Fibroblast of lung (primary cell): ENCODE data around the gene KLHL26. TPM values are rescaled to one million over a fixed set of nuclear protein-coding genes. Genes with fewer than 3 reads are reported as not detected.

ENCODE experiments used
- DNase-seq, 2 donors: peaks; one replicate each; pipeline versions ENCODE4 v3.0.0 to v3.0.0-alpha.2; 2010; ENCODE audit warnings: low read depth in 2 of 2
- H2AFZ ChIP-seq: 2 replicates; pipeline ENCODE4 v1.5.1; 2012; ENCODE audit warnings: low read length, control low read depth, inconsistent platforms
- H3K27ac ChIP-seq: 2 replicates; pipeline ENCODE4 v1.5.1; 2011; ENCODE audit warnings: low read length, control low read depth; ENCODE audit not compliant: insufficient read depth
- H3K27me3 ChIP-seq: 2 replicates; pipeline ENCODE4 v1.5.1; 2011; ENCODE audit warnings: mild to moderate bottlenecking, low read length; ENCODE audit not compliant: control insufficient read depth, insufficient read depth
- H3K36me3 ChIP-seq: 2 replicates; pipeline ENCODE4 v1.5.1; 2011; ENCODE audit warnings: low read length; ENCODE audit not compliant: control insufficient read depth, insufficient read depth
- H3K4me1 ChIP-seq: 2 replicates; pipeline ENCODE4 v1.5.1; 2011; ENCODE audit warnings: low read length; ENCODE audit not compliant: control insufficient read depth, insufficient read depth; ENCODE audit errors: extremely low read depth
- H3K4me2 ChIP-seq: 2 replicates; pipeline ENCODE4 v1.5.1; 2011; ENCODE audit warnings: low read length, control low read depth; ENCODE audit not compliant: insufficient read depth; ENCODE audit errors: extremely low read depth
- H3K4me3 ChIP-seq, 4 experiments: fragments of 200-600 bp in 1 of 4; sonication (generic) in 1 of 4; replicated peaks in 1 of 4; 2 replicates each; pipeline ENCODE4 v1.5.1; 2011 to 2016; ENCODE audit warnings: low read length in 4 of 4, low read depth in 3 of 4, mild to moderate bottlenecking in 3 of 4, control low read depth in 2 of 4, inconsistent platforms in 1 of 4, mixed read lengths in 1 of 4; ENCODE audit not compliant: insufficient read depth in 1 of 4; ENCODE audit errors: control extremely low read depth in 1 of 4
- H3K79me2 ChIP-seq: 2 replicates; pipeline ENCODE4 v1.5.1; 2012; ENCODE audit warnings: mild to moderate bottlenecking, low read length, inconsistent platforms; ENCODE audit not compliant: control insufficient read depth, insufficient read depth
- H3K9ac ChIP-seq: 2 replicates; pipeline ENCODE4 v1.5.1; 2011; ENCODE audit warnings: mild to moderate bottlenecking, low read length, control low read depth; ENCODE audit not compliant: insufficient read depth
- H3K9me3 ChIP-seq: 2 replicates; pipeline ENCODE4 v1.5.1; 2012; ENCODE audit warnings: low read depth, low read length; ENCODE audit not compliant: control insufficient read depth, insufficient read depth
- H4K20me1 ChIP-seq: 2 replicates; pipeline ENCODE4 v1.5.1; 2011; ENCODE audit warnings: low read length; ENCODE audit not compliant: control insufficient read depth, insufficient read depth; ENCODE audit errors: extremely low read depth
- CTCF ChIP-seq, 2 donors: IDR thresholded peaks in 1 of 2; conservative IDR thresholded peaks in 1 of 2; 1 replicate in 1 of 2; 2 replicates in 1 of 2; pipeline ENCODE4 v1.5.1; 2011 to 2012; ENCODE audit warnings: low read length in 2 of 2, control low read depth in 1 of 2, inconsistent platforms in 1 of 2, low read depth in 1 of 2, mild to moderate bottlenecking in 1 of 2
- EZH2 ChIP-seq: IDR thresholded peaks from 2 replicates; pipeline ENCODE4 v1.5.1; 2012; ENCODE audit warnings: low read length, control low read depth, mild to moderate bottlenecking; ENCODE audit errors: missing control alignments
- polyA plus RNA-seq, 2 donors: library from polyadenylated mRNA; depleted of rRNA in 1 of 2; stranded (reverse) in 1 of 2; unstranded in 1 of 2; fragments of >200 nt; gene quantifications; 2 replicates each; pipeline ENCODE4 v1.2.1, GENCODE V29; 2011 to 2012; ENCODE audit warnings: missing spikeins in 1 of 2
- total RNA-seq: library from RNA; depleted of rRNA; stranded (reverse); fragments of >200 nt; gene quantifications from 2 replicates; pipeline ENCODE4 v1.2.1, GENCODE V29; 2014

KLHL26 gene
- total and polyA plus RNA-seq, 2 donors (not counting 1 experiment from before 2014, with no cell fraction given) = 1.4 to 3.5 TPM

DNA sequence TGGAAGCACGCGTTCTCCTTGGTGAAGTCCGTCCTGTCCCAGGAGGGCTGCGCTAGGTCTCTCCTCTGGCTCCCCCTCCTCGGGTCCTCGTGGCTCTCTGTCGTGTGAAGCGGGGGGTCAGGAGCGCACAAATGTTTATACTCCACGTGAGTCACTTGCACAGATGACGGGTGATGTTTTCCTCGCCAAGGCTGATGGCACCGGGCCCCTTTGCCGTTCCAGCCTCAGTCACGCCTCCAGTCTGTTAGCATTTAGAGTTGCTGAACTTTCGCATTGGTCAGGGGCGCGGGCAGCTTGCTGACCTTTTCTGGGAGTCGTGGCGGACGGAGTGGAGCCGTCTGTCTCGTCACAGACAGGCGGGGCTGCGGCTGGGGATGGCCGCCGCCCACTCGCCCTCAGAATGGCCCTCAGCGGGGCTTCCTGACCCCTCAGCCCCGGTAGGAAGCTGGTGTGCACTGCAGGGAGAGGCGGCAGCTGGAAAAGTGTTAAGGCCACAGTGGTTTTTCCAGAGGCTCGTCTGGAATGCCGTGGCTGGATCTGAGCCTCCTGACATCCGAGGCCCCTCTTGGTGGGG, 13.7 kb downstream of the KLHL26 start:
- Histone ChIP-seq H3K9me3 (no peaks in the 10 kb centered on the region), H3K27me3 (no peaks in the 10 kb centered on the region), H3K4me1 (peaks cover 30% of the 10 kb centered on the region), H3K9ac (peak overlapping the region; percentile 69), H3K4me3 (peak overlapping the region in 3 of 4 experiments; percentile 8 to 40 (median 22)), H3K36me3 (no peaks in the 10 kb centered on the region), H3K79me2 (no peaks in the 10 kb centered on the region), H2AFZ (no peak overlapping the region), H3K27ac (peak overlapping the region; percentile 99), H3K4me2 (peak overlapping the region; percentile 83), H4K20me1 (no peaks in the 10 kb centered on the region)
- peak; percentile 81 to 92 for DNase-seq
- TF ChIP-seq CTCF (conservative IDR thresholded peaks at IDR 0.05 in 1 of 2, IDR thresholded peaks at IDR 0.05 in 1 of 2; ENCODE audit: low read depth in 1 of 2, low read length in 2 of 2) = no peak

DNA sequence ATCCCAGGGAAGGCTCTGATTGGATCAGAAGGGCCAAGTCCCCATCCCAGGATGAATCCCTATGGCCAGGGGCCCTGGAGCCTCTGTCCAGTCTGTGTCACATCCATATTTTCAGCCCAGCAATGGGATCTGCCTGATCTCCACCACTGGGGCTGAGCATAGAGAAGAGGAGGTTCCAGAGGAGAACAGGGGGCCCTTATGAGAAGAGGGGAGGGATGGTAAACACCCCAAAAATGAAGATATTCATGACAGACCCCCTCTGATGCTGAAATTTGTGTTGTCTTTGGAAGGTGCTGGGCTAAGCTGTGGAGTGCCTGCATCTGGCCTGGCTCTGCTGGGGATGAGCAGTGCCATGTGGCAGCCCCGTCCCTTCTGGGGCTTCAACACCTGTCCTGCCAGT, 14.5 kb downstream of the KLHL26 start:
- Histone ChIP-seq H3K79me2 (no peaks in the 10 kb centered on the region), H3K27ac (peak overlapping the region; percentile 99), H3K4me3 (no peak overlapping the region)

DNA sequence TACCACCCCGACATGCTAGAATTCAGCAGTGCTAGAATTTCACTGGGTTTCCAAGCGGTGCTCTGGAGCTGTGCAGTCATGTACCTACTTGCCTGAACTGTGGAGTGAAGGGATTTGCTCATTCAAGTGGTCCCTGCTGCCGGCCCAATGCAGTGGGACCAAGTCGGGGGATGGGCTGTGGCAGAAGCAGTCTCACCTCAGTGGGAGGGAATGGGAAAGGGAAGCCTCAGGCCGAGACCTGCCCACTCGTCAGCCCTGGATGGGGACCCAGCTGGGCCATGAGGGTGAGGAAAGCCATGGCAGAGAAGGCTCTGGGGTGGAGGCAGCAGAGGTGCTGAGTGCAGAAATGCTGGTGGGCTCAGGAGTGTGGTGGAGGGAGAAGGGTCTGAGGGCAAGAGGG, 14.9 kb downstream of the KLHL26 start:
- DNase-seq = no peak
- H3K4me1 ChIP-seq = peaks cover 30% of the 10 kb centered on the region
- no peak overlapping the region for H3K4me2 ChIP-seq
- no peak for TF ChIP-seq EZH2
- no peak for TF ChIP-seq CTCF (conservative IDR thresholded peaks at IDR 0.05 in 1 of 2, IDR thresholded peaks at IDR 0.05 in 1 of 2; ENCODE audit: low read depth in 1 of 2, low read length in 2 of 2)
- H2AFZ ChIP-seq = no peak overlapping the region
- no peaks in the 10 kb centered on the region for H3K9me3 ChIP-seq
- no peaks in the 10 kb centered on the region for H4K20me1 ChIP-seq
- no peak overlapping the region for H3K4me3 ChIP-seq
- no peak overlapping the region for H3K9ac ChIP-seq
- no peaks in the 10 kb centered on the region for H3K27me3 ChIP-seq
- no peaks in the 10 kb centered on the region for H3K36me3 ChIP-seq
- peak overlapping the region; percentile 99 for H3K27ac ChIP-seq
- no peaks in the 10 kb centered on the region for H3K79me2 ChIP-seq

More for the DNA sequence above, 14.5 kb downstream of the KLHL26 start:
- peak overlapping the region; percentile 69 for H3K9ac ChIP-seq
- no peaks in the 10 kb centered on the region for H3K27me3 ChIP-seq
- TF ChIP-seq CTCF (conservative IDR thresholded peaks at IDR 0.05 in 1 of 2, IDR thresholded peaks at IDR 0.05 in 1 of 2; ENCODE audit: low read depth in 1 of 2, low read length in 2 of 2) (no peak), EZH2 (no peak)
- H2AFZ ChIP-seq = no peak overlapping the region
- H4K20me1 ChIP-seq = no peaks in the 10 kb centered on the region
- no peak for DNase-seq
- H3K36me3 ChIP-seq = no peaks in the 10 kb centered on the region
- H3K9me3 ChIP-seq = no peaks in the 10 kb centered on the region
- H3K4me1 ChIP-seq = peaks cover 30% of the 10 kb centered on the region
- peak overlapping the region; percentile 83 for H3K4me2 ChIP-seq
